Neuron (in vitro differentiated cells): ENCODE results near the gene KIF16B.

Experiments used
- H2AFZ ChIP-seq: one replicate; pipeline ENCODE4 v1.6.1; 2013; ENCODE audit warnings: low read depth, mild to moderate bottlenecking, inconsistent platforms, low read length, moderate library complexity
- H3K27me3 ChIP-seq: one replicate; pipeline ENCODE4 v1.6.1; 2013; ENCODE audit warnings: low read length; ENCODE audit not compliant: insufficient read depth
- H3K36me3 ChIP-seq: one replicate; pipeline ENCODE4 v1.6.1; 2013; ENCODE audit warnings: low read length; ENCODE audit not compliant: insufficient read depth
- H3K4me1 ChIP-seq: one replicate; pipeline ENCODE4 v1.6.1; 2013; ENCODE audit warnings: low read length; ENCODE audit not compliant: insufficient read depth
- H3K4me3 ChIP-seq: 2 replicates; pipeline ENCODE4 v1.5.1; 2013; ENCODE audit warnings: mild to moderate bottlenecking, low read length, moderate library complexity
- H3K9me3 ChIP-seq: one replicate; pipeline ENCODE4 v1.6.1; 2013; ENCODE audit warnings: low read length

KIF16B gene

GRCh38 chr20:16469395-16469905 lies 103.8 kb downstream of the KIF16B start:
- no peak overlapping the region for H2AFZ ChIP-seq
- no peak overlapping the region for H3K4me3 ChIP-seq
- H3K9me3 ChIP-seq: no peaks in the 10 kb centered on the region
- H3K36me3 ChIP-seq: no peaks in the 10 kb centered on the region
- no peaks in the 10 kb centered on the region for H3K27me3 ChIP-seq
- H3K4me1 ChIP-seq: no peaks in the 10 kb centered on the region

- peaks cover 4% of the 10 kb centered on the region for H3K9me3 ChIP-seq
- H3K36me3 ChIP-seq: no peaks in the 10 kb centered on the region
- H3K27me3 ChIP-seq: no peaks in the 10 kb centered on the region
- no peak overlapping the region for H2AFZ ChIP-seq
- no peak overlapping the region for H3K4me3 ChIP-seq
- H3K4me1 ChIP-seq: peaks cover 8% of the 10 kb centered on the region
Observed at GRCh38 chr20:16462711-16463110, 110.5 kb downstream of the KIF16B start.

- Histone ChIP-seq H3K36me3 (no peaks in the 10 kb centered on the region), H3K27me3 (no peaks in the 10 kb centered on the region), H3K4me3 (no peak overlapping the region), H2AFZ (no peak overlapping the region), H3K9me3 (peaks cover 4% of the 10 kb centered on the region), H3K4me1 (peaks cover 8% of the 10 kb centered on the region)
Observed at GRCh38 chr20:16459019-16459700, 114.1 kb downstream of the KIF16B start.

- Histone ChIP-seq H3K36me3 (no peaks in the 10 kb centered on the region), H3K4me3 (no peak overlapping the region), H3K4me1 (peaks cover under 1% of the 10 kb centered on the region), H2AFZ (no peak overlapping the region), H3K9me3 (no peaks in the 10 kb centered on the region), H3K27me3 (no peaks in the 10 kb centered on the region)
Observed at GRCh38 chr20:16457514-16457913, 115.7 kb downstream of the KIF16B start.

- Histone ChIP-seq H3K36me3 (no peaks in the 10 kb centered on the region), H2AFZ (no peak overlapping the region), H3K27me3 (no peaks in the 10 kb centered on the region), H3K9me3 (no peaks in the 10 kb centered on the region), H3K4me3 (no peak overlapping the region), H3K4me1 (no peaks in the 10 kb centered on the region)
Observed at GRCh38 chr20:16455324-16455723, 117.9 kb downstream of the KIF16B start.

GRCh38 chr20:16451982-16452381 lies 121.3 kb downstream of the KIF16B start:
- H3K4me1 ChIP-seq: no peaks in the 10 kb centered on the region
- H2AFZ ChIP-seq: no peak overlapping the region
- H3K9me3 ChIP-seq: no peaks in the 10 kb centered on the region
- no peak overlapping the region for H3K4me3 ChIP-seq
- no peaks in the 10 kb centered on the region for H3K27me3 ChIP-seq
- H3K36me3 ChIP-seq: no peaks in the 10 kb centered on the region

- no peaks in the 10 kb centered on the region for H3K27me3 ChIP-seq
- no peaks in the 10 kb centered on the region for H3K36me3 ChIP-seq
- H3K4me3 ChIP-seq: no peak overlapping the region
- H3K9me3 ChIP-seq: no peaks in the 10 kb centered on the region
- H3K4me1 ChIP-seq: no peaks in the 10 kb centered on the region
- no peak overlapping the region for H2AFZ ChIP-seq
Observed at GRCh38 chr20:16451001-16451400, 122.2 kb downstream of the KIF16B start.

GRCh38 chr20:16446991-16447390 lies 126.3 kb downstream of the KIF16B start:
- Histone ChIP-seq H3K9me3 (no peaks in the 10 kb centered on the region), H3K4me1 (no peaks in the 10 kb centered on the region), H3K27me3 (no peaks in the 10 kb centered on the region), H3K4me3 (no peak overlapping the region), H2AFZ (no peak overlapping the region), H3K36me3 (no peaks in the 10 kb centered on the region)

GRCh38 chr20:16446246-16446645 lies 127.0 kb downstream of the KIF16B start:
- H3K36me3 ChIP-seq: no peaks in the 10 kb centered on the region
- no peak overlapping the region for H3K4me3 ChIP-seq
- no peaks in the 10 kb centered on the region for H3K9me3 ChIP-seq
- no peak overlapping the region for H2AFZ ChIP-seq
- no peaks in the 10 kb centered on the region for H3K4me1 ChIP-seq
- H3K27me3 ChIP-seq: no peaks in the 10 kb centered on the region

GRCh38 chr20:16445482-16445881 lies 127.8 kb downstream of the KIF16B start:
- no peaks in the 10 kb centered on the region for H3K36me3 ChIP-seq
- no peak overlapping the region for H2AFZ ChIP-seq
- H3K27me3 ChIP-seq: no peaks in the 10 kb centered on the region
- H3K4me1 ChIP-seq: no peaks in the 10 kb centered on the region
- H3K9me3 ChIP-seq: no peaks in the 10 kb centered on the region
- H3K4me3 ChIP-seq: no peak overlapping the region

GRCh38 chr20:16444057-16444777 lies 129.0 kb downstream of the KIF16B start:
- no peak overlapping the region for H3K4me3 ChIP-seq
- no peaks in the 10 kb centered on the region for H3K4me1 ChIP-seq
- H3K36me3 ChIP-seq: no peaks in the 10 kb centered on the region
- peaks cover 3% of the 10 kb centered on the region for H3K9me3 ChIP-seq
- no peaks in the 10 kb centered on the region for H3K27me3 ChIP-seq
- H2AFZ ChIP-seq: no peak overlapping the region

- peaks cover 6% of the 10 kb centered on the region for H3K9me3 ChIP-seq
- H3K4me3 ChIP-seq: no peak overlapping the region
- H3K36me3 ChIP-seq: no peaks in the 10 kb centered on the region
- no peak overlapping the region for H2AFZ ChIP-seq
- no peaks in the 10 kb centered on the region for H3K27me3 ChIP-seq
- no peaks in the 10 kb centered on the region for H3K4me1 ChIP-seq
Observed at GRCh38 chr20:16441546-16442164, 131.6 kb downstream of the KIF16B start.

- H3K4me3 ChIP-seq: no peak overlapping the region
- H2AFZ ChIP-seq: no peak overlapping the region
- H3K4me1 ChIP-seq: no peaks in the 10 kb centered on the region
- H3K36me3 ChIP-seq: no peaks in the 10 kb centered on the region
- H3K27me3 ChIP-seq: no peaks in the 10 kb centered on the region
- peaks cover 6% of the 10 kb centered on the region for H3K9me3 ChIP-seq
Observed at GRCh38 chr20:16440686-16441085, 132.6 kb downstream of the KIF16B start.
